ENCODE results near the gene TEX19. TPM values are rescaled to one million over a fixed set of nuclear protein-coding genes. Genes with fewer than 3 reads are reported as not detected.

Gene TEX19, protein sequence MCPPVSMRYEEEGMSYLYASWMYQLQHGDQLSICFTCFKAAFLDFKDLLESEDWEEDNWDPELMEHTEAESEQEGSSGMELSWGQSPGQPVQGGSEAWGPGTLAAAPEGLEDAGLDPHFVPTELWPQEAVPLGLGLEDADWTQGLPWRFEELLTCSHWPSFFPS
- total RNA-seq (2012; rRNA removed) = under 0.01 and 0.28 TPM in 2 replicates
- polyA plus RNA-seq (2012; rRNA removed) = 0.03 and 0.13 TPM in 2 replicates
- 0.05 and 0.06 TPM in 2 replicates for polyA plus RNA-seq (2012; cell fraction: cytosol; rRNA removed)
- polyA plus RNA-seq (2012; cell fraction: nucleus; rRNA removed; ENCODE audit: low replicate concordance) = 0.08 TPM in 1 of 2 replicates, not detected in the other
- percentile 20 among the genes with signal in this experiment for Bru-seq, nascent RNA
- percentile 27 among the genes with signal in this experiment for BruChase-seq, experiment 1, labeled RNA remaining after a 6-hour chase
- BruChase-seq, experiment 2, labeled RNA remaining after a 2-hour chase = not detected
- long read RNA-seq = 0 reads

DNA sequence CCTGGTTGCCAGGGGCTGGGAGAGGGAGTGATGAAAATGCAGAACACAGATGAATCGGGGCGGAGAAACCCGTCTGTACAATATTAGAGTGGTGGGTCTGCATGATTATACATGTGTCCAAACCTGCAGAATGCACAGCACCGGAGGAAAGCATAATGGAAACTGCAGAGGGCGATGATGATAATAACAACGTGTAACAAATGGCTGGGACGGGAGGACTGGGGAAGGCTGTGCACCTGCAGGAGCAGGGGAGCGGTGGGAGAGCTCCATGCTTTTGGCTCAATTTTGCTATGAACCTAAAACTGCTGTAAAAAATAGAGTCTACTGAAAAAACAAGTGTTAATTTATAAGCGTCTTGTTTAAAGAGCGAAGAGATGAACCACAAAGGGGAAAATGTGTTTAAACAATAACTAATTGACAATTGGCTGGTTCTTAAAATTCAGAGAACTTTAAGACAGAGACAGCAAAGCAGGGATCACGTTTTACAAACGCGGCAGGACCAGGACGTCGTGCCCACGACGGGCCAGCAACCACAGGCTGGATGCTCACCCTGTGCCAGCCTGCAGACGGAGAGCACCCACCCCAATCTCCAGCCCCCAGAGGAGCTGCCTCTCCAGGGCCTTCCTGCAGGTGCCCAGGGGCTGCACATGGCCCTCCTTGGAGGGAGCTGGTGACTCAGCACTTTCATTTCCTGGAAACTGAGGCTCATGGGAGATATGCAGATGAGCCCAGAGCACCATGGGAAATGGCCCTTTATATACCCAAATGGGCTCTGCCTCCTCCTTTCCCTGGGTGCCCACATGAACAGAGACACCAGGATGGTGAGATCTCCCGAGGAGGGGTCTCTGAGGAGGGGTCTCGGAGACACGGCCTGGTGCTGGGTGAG, at the start of gene TEX19:
Gene TEX19, plus strand, starts transcription at position 783 of the 886 bp plus-strand sequence. CDS start 2,904 bp downstream, outside the sequence.
- no peak within 1 kb of the TSS for H2BK15ac ChIP-seq (ENCODE audit: low read depth, low read length)
- TF ChIP-seq CHD1 (IDR thresholded peaks at IDR 0.05; ENCODE audit: low read depth, low read length) = no peak
- peak; percentile 71 for TF ChIP-seq NFE2L2 (IDR thresholded peaks at IDR 0.05; ENCODE audit: low read depth, low read length)
- TF ChIP-seq CEBPB (IDR thresholded peaks at IDR 0.05; ENCODE audit: low read depth, low read length) = no peak
- no peak within 1 kb of the TSS for H2BK20ac ChIP-seq (ENCODE audit: low read depth, low read length)
- no peaks in the 10 kb centered on the region for H3K79me1 ChIP-seq (ENCODE audit: low read depth in 1 of 2, low read length in 2 of 2)
- dilution Hi-C loops (cut with HindIII; ENCODE audit: low sequenced_read_pairs, unreplicated experiment) (no loop called here), in situ Hi-C loops (cut with MboI; ENCODE audit: low sequenced_read_pairs) (loop anchor here (10.0 kb wide), 2 partner anchors 196 to 416 kb away; no protein-coding TSS in a partner anchor), intact Hi-C loops (cut with micrococcal nuclease) (no loop called here)
- H3K27ac ChIP-seq (ENCODE audit: insufficient read depth, low read length) = no peak within 1 kb of the TSS
- no peak within 1 kb of the TSS for H4K5ac ChIP-seq (ENCODE audit: low read depth, low read length)
- H2BK5ac ChIP-seq (ENCODE audit: low read depth, low read length, poor library complexity, severe bottlenecking) = no peak within 1 kb of the TSS
- H2AK5ac ChIP-seq (ENCODE audit: low read depth, low read length) = no peak within 1 kb of the TSS
- H3K4ac ChIP-seq (ENCODE audit: low read depth, low read length) = no peak within 1 kb of the TSS
- H3K27me3 ChIP-seq (ENCODE audit: control insufficient read depth, insufficient read depth, low read length) = peaks cover 29% of the 10 kb centered on the region; the same call in 1 of the 2 replicates
- 64% methylated on average over 16 of the region's 21 CpGs; no CpG with 5 or more reads in 1 of the 2 experiments for WGBS, 2 experiments (ENCODE audit: extremely low coverage in 2 of 2, insufficient read length in 1 of 2)
- no peak for ATAC-seq (ENCODE audit: low read depth)
- H3K56ac ChIP-seq (ENCODE audit: extremely low read depth, insufficient read depth, low read length) = no peak within 1 kb of the TSS
- H4K8ac ChIP-seq (ENCODE audit: low read depth in 2 of 2, low read length in 2 of 2) = 0 out of 4 replicates have a peak within 1 kb of the TSS, but pooled peaks of 1 of the 2 experiments have one; percentile 21
- H2BK120ac ChIP-seq (ENCODE audit: low read depth, low read length) = no peak within 1 kb of the TSS
- H2AK9ac ChIP-seq (replicated peaks; ENCODE audit: low read depth, low read length, poor library complexity) = no peak within 1 kb of the TSS
- no peak within 1 kb of the TSS for H3K9ac ChIP-seq (ENCODE audit: low read depth, low read length)
- H3K23ac ChIP-seq (ENCODE audit: low read depth, low read length) = no peak within 1 kb of the TSS
- peaks cover 5% of the 10 kb centered on the region; the same call in 1 of the 2 replicates for H3K4me1 ChIP-seq (ENCODE audit: control insufficient read depth, insufficient read depth, low read length)
- ChIA-PET CTCF (no interaction called here), POLR2A (ENCODE audit: unreplicated experiment) (no interaction called here)
- no peak for DNase-seq
- H2AFZ ChIP-seq (replicated peaks; ENCODE audit: low read length, poor library complexity) = peak within 1 kb of the TSS; percentile 29
- no peak within 1 kb of the TSS for H3K14ac ChIP-seq (replicated peaks; ENCODE audit: low read depth, low read length)
- no peaks in the 10 kb centered on the region for H3K9me1 ChIP-seq (ENCODE audit: insufficient read depth, low read length)
- no peaks in the 10 kb centered on the region for H4K20me1 ChIP-seq (ENCODE audit: insufficient read depth, low read length)
- H3K36me3 ChIP-seq (ENCODE audit: control insufficient read depth, insufficient read depth, low read length) = no peaks in the 10 kb centered on the region
- H3K4me3 ChIP-seq (ENCODE audit: insufficient read depth, low read depth, low read length) = no peak within 1 kb of the TSS
- no peaks in the 10 kb centered on the region for H3K9me3 ChIP-seq (ENCODE audit: control insufficient read depth, insufficient read depth, low read length)
- H4K91ac ChIP-seq (ENCODE audit: insufficient read depth, low read depth, low read length) = no peak within 1 kb of the TSS
- no TSS peak for BruUV-seq (replicated peaks)
- H3K4me2 ChIP-seq (ENCODE audit: low read depth, low read length) = no peak within 1 kb of the TSS
- no peak within 1 kb of the TSS for H3K18ac ChIP-seq (ENCODE audit: low read depth, low read length)

All from IMR-90 (cell line).